Astrocyte (in vitro differentiated cells and primary cell): ENCODE data around the gene CELF4. TPM values are rescaled to one million over a fixed set of nuclear protein-coding genes. Genes with fewer than 3 reads are reported as not detected.

ENCODE experiments used
- DNase-seq: peaks from one replicate; pipeline ENCODE4 v3.0.0-alpha.2; 2010; ENCODE audit warnings: low read depth
- FAIRE-seq: peaks from 2 replicates; lab custom pipeline; 2011; peaks lifted over from hg19 to GRCh38; lab: Jason Lieb, UNC
- H2AFZ ChIP-seq: 2 replicates; pipeline ENCODE4 v1.6.0; 2012; ENCODE audit warnings: low read depth, low read length, inconsistent platforms
- H3K27ac ChIP-seq: 2 replicates; pipeline ENCODE4 v1.5.1; 2011; ENCODE audit warnings: low read depth, low read length, inconsistent platforms
- H3K27me3 ChIP-seq: 2 replicates; pipeline ENCODE4 v1.6.0; 2011; ENCODE audit warnings: low read length, inconsistent platforms; ENCODE audit not compliant: insufficient read depth
- H3K36me3 ChIP-seq: 2 replicates; pipeline ENCODE4 v1.5.1; 2011; ENCODE audit warnings: low read length, inconsistent platforms; ENCODE audit not compliant: insufficient read depth
- H3K4me1 ChIP-seq: 2 replicates; pipeline ENCODE4 v1.5.1; 2011; ENCODE audit warnings: low read length, inconsistent platforms; ENCODE audit not compliant: insufficient read depth
- H3K4me2 ChIP-seq: 2 replicates; pipeline ENCODE4 v1.6.0; 2012; ENCODE audit warnings: low read length, inconsistent platforms
- H3K4me3 ChIP-seq: 2 replicates; pipeline ENCODE4 v1.5.1; 2011; ENCODE audit warnings: low read depth, mild to moderate bottlenecking, low read length, inconsistent platforms; ENCODE audit not compliant: insufficient read depth
- H3K79me2 ChIP-seq: 2 replicates; pipeline ENCODE4 v1.6.0; 2012; ENCODE audit warnings: mild to moderate bottlenecking, low read length, inconsistent platforms; ENCODE audit not compliant: insufficient read depth
- H3K9ac ChIP-seq: 2 replicates; pipeline ENCODE4 v1.6.0; 2012; ENCODE audit warnings: mild to moderate bottlenecking, low read length, inconsistent platforms
- H3K9me3 ChIP-seq: 2 replicates; pipeline ENCODE4 v1.5.1; 2012; ENCODE audit warnings: low read depth, mild to moderate bottlenecking, low read length, inconsistent platforms; ENCODE audit not compliant: insufficient read depth
- H4K20me1 ChIP-seq: 2 replicates; pipeline ENCODE4 v1.6.0; 2012; ENCODE audit warnings: low read length, inconsistent platforms; ENCODE audit not compliant: insufficient read depth
- H3K27ac Mint-ChIP-seq: one replicate; pipeline ENCODE4 v1.8.0; 2021; ENCODE audit warnings: mild to moderate bottlenecking, mixed read lengths; ENCODE audit not compliant: unreplicated experiment
- H3K27me3 Mint-ChIP-seq: one replicate; pipeline ENCODE4 v1.8.0; 2021; ENCODE audit warnings: low read depth, mixed read lengths; ENCODE audit not compliant: unreplicated experiment
- H3K36me3 Mint-ChIP-seq: one replicate; pipeline ENCODE4 v1.8.0; 2021; ENCODE audit warnings: low read depth, mixed read lengths; ENCODE audit not compliant: unreplicated experiment
- H3K4me1 Mint-ChIP-seq: one replicate; pipeline ENCODE4 v1.8.0; 2021; ENCODE audit warnings: low read depth, mixed read lengths; ENCODE audit not compliant: unreplicated experiment
- H3K4me3 Mint-ChIP-seq: one replicate; pipeline ENCODE4 v1.8.0; 2021; ENCODE audit warnings: mild to moderate bottlenecking, moderate library complexity, mixed read lengths; ENCODE audit not compliant: unreplicated experiment
- H3K9me3 Mint-ChIP-seq: one replicate; pipeline ENCODE4 v1.8.0; 2021; ENCODE audit warnings: mild to moderate bottlenecking, mixed read lengths; ENCODE audit not compliant: unreplicated experiment
- CTCF ChIP-seq: IDR thresholded peaks from 2 replicates; pipeline ENCODE4 v1.5.1; 2011; ENCODE audit warnings: low read depth, mild to moderate bottlenecking, inconsistent platforms, low read length, moderate library complexity; ENCODE audit not compliant: insufficient read depth
- EZH2 ChIP-seq: IDR thresholded peaks from 2 replicates; pipeline ENCODE4 v1.6.1; 2012; ENCODE audit warnings: mild to moderate bottlenecking, low read length, inconsistent platforms; ENCODE audit not compliant: insufficient read depth
- total RNA-seq: library from RNA; stranded (reverse); gene quantifications from 2 replicates; pipeline ENCODE4 v1.2.1, GENCODE V29; 2021

The CELF4 gene
- total RNA-seq, 1 donor from 2014 or later = 0.16 TPM

- peaks cover 2% of the 10 kb centered on the region for H3K36me3 Mint-ChIP-seq
- H3K4me3 Mint-ChIP-seq = no peak overlapping the region
- TF ChIP-seq EZH2 (no peak), CTCF (no peak)
- Histone ChIP-seq H3K4me2 (no peak overlapping the region), H3K9ac (no peak overlapping the region), H4K20me1 (no peaks in the 10 kb centered on the region), H3K36me3 (no peaks in the 10 kb centered on the region), H3K79me2 (no peaks in the 10 kb centered on the region), H3K27ac (no peak overlapping the region), H3K9me3 (peaks cover 11% of the 10 kb centered on the region), H2AFZ (no peak overlapping the region), H3K27me3 (peaks cover 12% of the 10 kb centered on the region), H3K4me3 (no peak overlapping the region), H3K4me1 (peaks cover 4% of the 10 kb centered on the region)
- peaks cover 53% of the 10 kb centered on the region for H3K27me3 Mint-ChIP-seq
- peaks cover 15% of the 10 kb centered on the region for H3K9me3 Mint-ChIP-seq
- no peak overlapping the region for H3K27ac Mint-ChIP-seq
- no peak for DNase-seq
- no peaks in the 10 kb centered on the region for H3K4me1 Mint-ChIP-seq
- FAIRE-seq = no peak
These were observed 175.8 kb downstream of the CELF4 start for GRCh38 chr18:37389684-37390368.

- peaks cover 15% of the 10 kb centered on the region for H3K9me3 Mint-ChIP-seq
- Histone ChIP-seq H3K9me3 (peaks cover 11% of the 10 kb centered on the region), H3K9ac (no peak overlapping the region), H3K79me2 (no peaks in the 10 kb centered on the region), H4K20me1 (no peaks in the 10 kb centered on the region), H2AFZ (no peak overlapping the region), H3K4me3 (no peak overlapping the region), H3K27me3 (peaks cover 17% of the 10 kb centered on the region), H3K36me3 (no peaks in the 10 kb centered on the region), H3K4me2 (no peak overlapping the region), H3K27ac (no peak overlapping the region), H3K4me1 (no peaks in the 10 kb centered on the region)
- H3K4me1 Mint-ChIP-seq = no peaks in the 10 kb centered on the region
- TF ChIP-seq CTCF (no peak), EZH2 (no peak)
- H3K27me3 Mint-ChIP-seq = peaks cover 57% of the 10 kb centered on the region
- DNase-seq = no peak
- peaks cover 2% of the 10 kb centered on the region for H3K36me3 Mint-ChIP-seq
- H3K27ac Mint-ChIP-seq = no peak overlapping the region
- no peak for FAIRE-seq
- H3K4me3 Mint-ChIP-seq = no peak overlapping the region
These were observed 176.6 kb downstream of the CELF4 start for GRCh38 chr18:37389041-37389440.

- Histone ChIP-seq H3K9ac (no peak overlapping the region), H4K20me1 (no peaks in the 10 kb centered on the region), H3K36me3 (no peaks in the 10 kb centered on the region), H3K4me3 (no peak overlapping the region), H3K9me3 (peaks cover 11% of the 10 kb centered on the region), H2AFZ (no peak overlapping the region), H3K27ac (no peak overlapping the region), H3K79me2 (no peaks in the 10 kb centered on the region), H3K4me2 (no peak overlapping the region), H3K4me1 (no peaks in the 10 kb centered on the region), H3K27me3 (peaks cover 15% of the 10 kb centered on the region)
- FAIRE-seq = no peak
- Mint-ChIP-seq H3K27ac (no peak overlapping the region), H3K36me3 (peaks cover 2% of the 10 kb centered on the region), H3K4me1 (no peaks in the 10 kb centered on the region), H3K27me3 (peaks cover 57% of the 10 kb centered on the region), H3K4me3 (no peak overlapping the region), H3K9me3 (peaks cover 15% of the 10 kb centered on the region)
- no peak for DNase-seq
- TF ChIP-seq EZH2 (no peak), CTCF (no peak)
These were observed 177.2 kb downstream of the CELF4 start for GRCh38 chr18:37388413-37388812.
